Gastroesophageal sphincter (tissue), 3 donors: ENCODE measurements around the gene TRPM5.

ENCODE experiments used
- CTCF ChIP-seq, 4 experiments: fragments of 200-600 bp in 2 of 4; fragments of 450-650 bp in 2 of 4; sonication (generic) in 1 of 4; IDR thresholded peaks; one replicate each; pipeline ENCODE4 v1.5.1; 2017 to 2019; ENCODE audit warnings: antibody characterized with exemption in 4 of 4, mild to moderate bottlenecking in 2 of 4, moderate library complexity in 2 of 4
- POLR2AphosphoS5 ChIP-seq: sonication (generic); formaldehyde crosslinking; IDR thresholded peaks from one replicate; pipeline ENCODE4 v1.6.1; 2017; ENCODE audit warnings: antibody characterized with exemption

GRCh38 chr11:2458321-2458720 lies 14.0 kb upstream of the TRPM5 start:
- TF ChIP-seq CTCF (IDR thresholded peaks at IDR 0.05): no peak
- no peak for TF ChIP-seq POLR2AphosphoS5
